NCI-H146 treated with DMSO at 0.1 percent for 48 hours (cell line): Measurements from ENCODE around the gene TTC28.

Source experiments
- DNase-seq: peaks from one replicate; lab custom pipeline; 2025; ENCODE audit not compliant: unreplicated experiment; lab: John Stamatoyannopoulos, UW

TTC28 gene

DNA sequence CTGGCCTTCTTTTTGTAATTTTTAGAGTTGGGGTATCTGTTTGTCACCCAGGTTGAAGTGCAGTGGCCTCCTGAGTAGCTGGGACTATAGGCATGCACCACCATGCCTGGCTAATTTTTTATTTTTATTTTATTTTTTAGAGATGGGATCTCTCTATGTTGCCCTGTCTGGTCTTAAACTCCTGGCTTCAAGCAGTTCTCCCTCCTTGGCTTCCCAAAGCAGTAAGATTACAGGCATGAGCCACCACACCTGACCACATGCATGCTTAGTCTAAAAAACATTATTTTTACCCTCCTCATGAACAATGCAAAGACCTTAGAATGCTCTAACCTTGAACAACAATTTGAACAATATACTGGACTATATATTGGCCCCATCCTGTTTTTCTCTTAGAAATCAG, 738.5 kb downstream of the TTC28 start:
- no peak for DNase-seq

DNA sequence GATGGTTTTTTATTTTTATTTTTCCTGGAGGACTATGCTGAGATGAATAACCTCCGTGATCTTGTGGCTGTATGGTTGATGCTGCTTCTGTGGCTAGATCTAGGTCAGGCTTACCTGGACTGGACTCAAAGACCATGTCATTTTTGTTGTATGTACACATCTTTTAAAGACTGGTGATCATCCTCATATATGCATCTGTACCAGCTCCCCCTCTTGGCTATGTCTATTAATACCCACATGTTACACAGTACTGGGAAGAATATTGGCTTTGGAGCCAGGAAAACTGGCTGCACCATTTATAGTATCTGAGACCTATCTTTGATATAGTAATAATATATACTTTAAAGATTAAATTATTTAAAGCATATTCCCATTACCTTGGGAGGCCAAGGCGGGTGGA, 742.2 kb downstream of the TTC28 start:
- no peak for DNase-seq

- no peak for DNase-seq
Observed at GRCh38 chr22:27935897-27936296, 743.7 kb downstream of the TTC28 start.

DNA sequence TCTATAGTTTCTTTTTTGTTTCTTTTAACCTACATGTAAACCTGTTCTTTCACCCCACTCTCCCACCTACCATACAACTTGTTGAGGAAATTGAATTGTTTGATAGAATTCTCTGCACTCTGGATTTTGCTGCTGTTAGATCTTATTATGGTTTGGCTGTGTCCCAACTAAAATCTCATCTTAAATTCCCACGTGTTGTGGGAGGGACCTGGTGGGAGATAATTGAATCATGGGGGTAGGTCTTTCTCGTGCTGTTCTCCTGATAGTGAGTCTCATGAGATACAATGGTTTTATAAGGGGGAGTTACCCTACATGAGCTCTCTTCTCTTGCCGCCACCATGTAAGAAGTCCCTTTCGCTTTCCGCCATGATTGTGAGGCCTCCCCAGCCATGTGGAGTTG, 745.6 kb downstream of the TTC28 start:
- no peak for DNase-seq

GRCh38 chr22:27933186-27933983, 746.3 kb downstream of the TTC28 start:
- no peak for DNase-seq

- DNase-seq = no peak
Observed at GRCh38 chr22:27930331-27931060, 749.1 kb downstream of the TTC28 start.
